ENCODE results near the gene AFDN. TPM values are rescaled to one million over a fixed set of nuclear protein-coding genes. Genes with fewer than 3 reads are reported as not detected.

Gene AFDN
- total and polyA plus RNA-seq, 2 of the 8 experiments (the other 6 are each of a cell fraction or from before 2014, with no cell fraction given) = 53.4 to 192 TPM

GRCh38 chr6:167833396-167833763 lies 6.7 kb downstream of the AFDN start:
- Histone ChIP-seq H3K79me1 (ENCODE audit: low read depth, low read length) (no peaks in the 10 kb centered on the region; the same call in 1 of the 2 replicates), H3K23me2 (ENCODE audit: low read depth, low read length) (no peaks in the 10 kb centered on the region), H3K56ac (replicated peaks; ENCODE audit: insufficient read length, low read depth, low read length) (no peak overlapping the region), H4K20me1 (replicated peaks in 1 of 2; ENCODE audit: control insufficient read depth in 1 of 2, insufficient read depth in 2 of 2, low read length in 2 of 2) (peaks cover 16 to 21% of the 10 kb centered on the region in 2 experiments), H4K8ac (ENCODE audit: extremely low read depth, insufficient read depth, low read length) (no peak overlapping the region), H2AFZ (ENCODE audit: low read length) (no peak overlapping the region), H3K27ac (ENCODE audit: low read depth, low read length) (no peak overlapping the region), H3K4me2 (ENCODE audit: insufficient read depth in 1 of 2, low read depth in 2 of 2, low read length in 2 of 2) (peak overlapping the region; percentile 9 to 19; a peak in 1 of 4 replicates), H3K9ac (replicated peaks in 1 of 4; ENCODE audit: extremely low read depth in 1 of 4, low read depth in 3 of 4, low read length in 3 of 4) (no peak overlapping the region), H4K91ac (replicated peaks; ENCODE audit: insufficient read length, low read length) (no peak overlapping the region), H2BK5ac (ENCODE audit: low read depth, low read length) (no peak overlapping the region), H2AK5ac (ENCODE audit: low read depth, low read length) (no peak overlapping the region), H3K27me3 (replicated peaks in 1 of 4; ENCODE audit: control insufficient read depth in 3 of 4, extremely low read depth in 1 of 4, insufficient read depth in 3 of 4, low read length in 3 of 4) (no peaks in the 10 kb centered on the region), H3K9me3 (ENCODE audit: insufficient read depth in 2 of 2, low read depth in 1 of 2, low read length in 1 of 2) (no peaks in the 10 kb centered on the region), H2BK12ac (ENCODE audit: low read depth, low read length) (no peak overlapping the region), H4K5ac (ENCODE audit: insufficient read length, low read depth, low read length) (no peak overlapping the region), H2BK15ac (ENCODE audit: low read length) (no peak overlapping the region), H3K4ac (replicated peaks; ENCODE audit: insufficient read length, low read depth, low read length) (no peak overlapping the region), H3K23ac (ENCODE audit: insufficient read length) (no peak overlapping the region), H3K4me1 (replicated peaks in 1 of 4; ENCODE audit: control insufficient read depth in 3 of 4, insufficient read depth in 4 of 4, low read length in 3 of 4) (peaks cover 0 to 11% (median 3%) of the 10 kb centered on the region in 4 experiments; a peak in 3 of 7 replicates), H3K14ac (ENCODE audit: insufficient read length) (no peak overlapping the region), H3K79me2 (ENCODE audit: control insufficient read depth in 1 of 2, insufficient read depth in 2 of 2, low read length in 2 of 2) (peaks cover 26 to 100% of the 10 kb centered on the region in 2 experiments), H3K36me3 (ENCODE audit: control insufficient read depth in 2 of 4, insufficient read depth in 4 of 4, low read length in 3 of 4) (no peaks in the 10 kb centered on the region), H3K18ac (ENCODE audit: extremely low read depth, low read length) (no peak overlapping the region), H3K4me3 (ENCODE audit: extremely low read depth in 1 of 4, insufficient read depth in 2 of 4, low read depth in 3 of 4, low read length in 4 of 4) (no peak overlapping the region), H2BK120ac (replicated peaks; ENCODE audit: low read depth, low read length) (no peak overlapping the region), H2BK20ac (ENCODE audit: low read length) (no peak overlapping the region)
- POLR2A ChIA-PET (ENCODE audit: partially characterized antibody) = interaction anchor here (1.0 kb wide), 1 partner anchor 12 kb away, joined by 3 read pairs; no protein-coding TSS in a partner anchor
- CTCF ChIA-PET (ENCODE audit: partially characterized antibody) = interaction anchor here (0.5 kb wide), 1 partner anchor 25 kb away, joined by 3 read pairs; no protein-coding TSS in a partner anchor
- no peak for DNase-seq (ENCODE audit: low read depth in 1 of 2, low spot score in 2 of 2)
- 77% methylated on average over 2 of the region's 2 CpGs; no CpG with 5 or more reads in 1 of the 2 experiments for WGBS, 2 experiments (ENCODE audit: extremely low coverage in 1 of 2, insufficient coverage in 1 of 2, insufficient read length in 1 of 2, insufficient replicate concordance in 2 of 2, low coverage in 1 of 2, low lambda C conversion rate in 2 of 2, missing lambda C conversion rate in 1 of 2)
- no peak for FAIRE-seq
- no peak for TF ChIP-seq E2F6 (IDR thresholded peaks at IDR 0.05)
- no peak for TF ChIP-seq SP1 (IDR thresholded peaks at IDR 0.05; ENCODE audit: low read depth, low read length)
- no peak for TF ChIP-seq TBP (IDR thresholded peaks at IDR 0.05; ENCODE audit: low read depth, low read length)
- TF ChIP-seq POLR2AphosphoS5 (IDR thresholded peaks at IDR 0.05; ENCODE audit: low read depth, low read length) = no peak
- no peak for TF ChIP-seq RAD21 (IDR thresholded peaks at IDR 0.05 in 1 of 2, conservative IDR thresholded peaks at IDR 0.05 in 1 of 2; ENCODE audit: low read depth in 2 of 2, low read length in 2 of 2)
- TF ChIP-seq TCF12 (IDR thresholded peaks at IDR 0.05; ENCODE audit: low read depth, low read length) = no peak
- TF ChIP-seq BACH1 (IDR thresholded peaks at IDR 0.05; ENCODE audit: low read length) = no peak
- TF ChIP-seq MAFK (IDR thresholded peaks at IDR 0.05; ENCODE audit: low read depth, low read length) = no peak
- TF ChIP-seq GABPA (IDR thresholded peaks at IDR 0.05; ENCODE audit: borderline replicate concordance, insufficient read depth, low read length) = no peak
- TF ChIP-seq ASH2L (IDR thresholded peaks at IDR 0.05; ENCODE audit: low read length) = no peak
- no peak for TF ChIP-seq ATF3 (IDR thresholded peaks at IDR 0.05; ENCODE audit: insufficient read depth, low read depth, low read length)
- no peak for TF ChIP-seq CTBP2 (IDR thresholded peaks at IDR 0.05; ENCODE audit: borderline replicate concordance, insufficient read depth, insufficient read length, low read length)
- no peak for TF ChIP-seq CREB1 (IDR thresholded peaks at IDR 0.05)

Measured in H1 (cell line).